NT2/D1 (cell line): ENCODE measurements around the gene ZFYVE1.
"Not testable (repeated sequence)": the region's sequence is repeated elsewhere in the genome, so short reads cannot be mapped to it uniquely, and the experiment has no call there.

ENCODE experiments used
- DNase-seq: peaks from one replicate; pipeline ENCODE4 v3.0.0-alpha.2; 2011; ENCODE audit warnings: low read depth, low spot score
- H3K27me3 ChIP-seq: 2 replicates; pipeline ENCODE4 v1.6.0; 2011; ENCODE audit warnings: mild to moderate bottlenecking; ENCODE audit not compliant: insufficient read length, insufficient read depth
- H3K36me3 ChIP-seq: 2 replicates; pipeline ENCODE4 v1.6.1; 2011; ENCODE audit warnings: mild to moderate bottlenecking, low read length, mixed read lengths; ENCODE audit not compliant: insufficient read depth, insufficient read length
- H3K4me1 ChIP-seq: 2 replicates; pipeline ENCODE4 v1.5.1; 2011; ENCODE audit not compliant: insufficient read depth, insufficient read length
- H3K4me3 ChIP-seq: 2 replicates; pipeline ENCODE4 v1.5.1; 2011; ENCODE audit warnings: low read depth; ENCODE audit not compliant: insufficient read length
- H3K9ac ChIP-seq: 2 replicates; pipeline ENCODE4 v1.6.0; 2011; ENCODE audit warnings: low read depth; ENCODE audit not compliant: insufficient read length
- H3K9me3 ChIP-seq: 2 replicates; pipeline ENCODE4 v1.5.1; 2011; ENCODE audit warnings: mild to moderate bottlenecking, low read length; ENCODE audit not compliant: insufficient read depth
- SUZ12 ChIP-seq: IDR thresholded peaks from 2 replicates; pipeline ENCODE4 v1.6.1; 2011; ENCODE audit not compliant: insufficient read length, insufficient read depth; ENCODE audit errors: extremely low read depth
- YY1 ChIP-seq: IDR thresholded peaks from 2 replicates; pipeline ENCODE4 v1.6.1; 2011; ENCODE audit not compliant: insufficient read length, insufficient read depth
- ZNF274 ChIP-seq: IDR thresholded peaks from 2 replicates; pipeline ENCODE4 v1.6.1; 2011; ENCODE audit warnings: mild to moderate bottlenecking, low read depth, low read length

ZFYVE1 gene

GRCh38 chr14:73014105-73014504 is 12.8 kb downstream of the ZFYVE1 start:
- H3K36me3 ChIP-seq, result peaks cover 2% of the 10 kb centered on the region
- no peaks in the 10 kb centered on the region for H3K9me3 ChIP-seq
- H3K4me3 ChIP-seq, result no peak overlapping the region
- no peak for DNase-seq
- H3K4me1 ChIP-seq, result no peaks in the 10 kb centered on the region
- no peak for TF ChIP-seq ZNF274
- TF ChIP-seq YY1, result no peak
- TF ChIP-seq SUZ12, result no peak
- H3K27me3 ChIP-seq, result no peaks in the 10 kb centered on the region
- no peak overlapping the region for H3K9ac ChIP-seq

- not testable (repeated sequence) for DNase-seq, H3K36me3 ChIP-seq, H3K9ac ChIP-seq, H3K4me1 ChIP-seq, H3K4me3 ChIP-seq, H3K27me3 ChIP-seq, H3K9me3 ChIP-seq
Measured at GRCh38 chr14:73011189-73011588, 15.7 kb downstream of the ZFYVE1 start.

GRCh38 chr14:73008501-73008900 is 18.4 kb downstream of the ZFYVE1 start:
- Histone ChIP-seq H3K4me1 (no peaks in the 10 kb centered on the region), H3K36me3 (peaks cover 8% of the 10 kb centered on the region), H3K27me3 (no peaks in the 10 kb centered on the region), H3K9me3 (no peaks in the 10 kb centered on the region), H3K9ac (no peak overlapping the region), H3K4me3 (no peak overlapping the region)
- DNase-seq, result no peak
- TF ChIP-seq ZNF274 (no peak), SUZ12 (no peak), YY1 (no peak)

GRCh38 chr14:73007835-73008234 is 19.1 kb downstream of the ZFYVE1 start:
- TF ChIP-seq ZNF274 (no peak), YY1 (no peak), SUZ12 (no peak)
- H3K9me3 ChIP-seq, result no peaks in the 10 kb centered on the region
- no peak overlapping the region for H3K9ac ChIP-seq
- H3K36me3 ChIP-seq, result peaks cover 10% of the 10 kb centered on the region
- H3K4me3 ChIP-seq, result no peak overlapping the region
- H3K27me3 ChIP-seq, result no peaks in the 10 kb centered on the region
- H3K4me1 ChIP-seq, result no peaks in the 10 kb centered on the region
- no peak for DNase-seq

- not testable (repeated sequence) for H3K9ac ChIP-seq, H3K36me3 ChIP-seq, H3K9me3 ChIP-seq, H3K4me3 ChIP-seq, H3K27me3 ChIP-seq, H3K4me1 ChIP-seq, DNase-seq
Measured at GRCh38 chr14:73004641-73005040, 22.3 kb downstream of the ZFYVE1 start.

- no peaks in the 10 kb centered on the region for H3K4me1 ChIP-seq
- TF ChIP-seq ZNF274, result no peak
- no peak for TF ChIP-seq YY1
- TF ChIP-seq SUZ12, result no peak
- DNase-seq, result no peak
- no peak overlapping the region for H3K9ac ChIP-seq
- no peak overlapping the region for H3K4me3 ChIP-seq
- H3K36me3 ChIP-seq, result peaks cover 8% of the 10 kb centered on the region
- H3K9me3 ChIP-seq, result no peaks in the 10 kb centered on the region
- H3K27me3 ChIP-seq, result no peaks in the 10 kb centered on the region
Measured at GRCh38 chr14:73003681-73004080, 23.2 kb downstream of the ZFYVE1 start.

- H3K27me3 ChIP-seq, result no peaks in the 10 kb centered on the region
- H3K9ac ChIP-seq, result no peak overlapping the region
- no peak for DNase-seq
- H3K4me1 ChIP-seq, result no peaks in the 10 kb centered on the region
- peaks cover 26% of the 10 kb centered on the region for H3K36me3 ChIP-seq
- H3K4me3 ChIP-seq, result no peak overlapping the region
- no peak for TF ChIP-seq YY1
- TF ChIP-seq SUZ12, result no peak
- TF ChIP-seq ZNF274, result no peak
- H3K9me3 ChIP-seq, result no peaks in the 10 kb centered on the region
Measured at GRCh38 chr14:73000073-73000472, 26.8 kb downstream of the ZFYVE1 start.

GRCh38 chr14:72999316-72999715 is 27.6 kb downstream of the ZFYVE1 start:
- no peaks in the 10 kb centered on the region for H3K4me1 ChIP-seq
- H3K36me3 ChIP-seq, result peaks cover 26% of the 10 kb centered on the region
- no peaks in the 10 kb centered on the region for H3K27me3 ChIP-seq
- DNase-seq, result no peak
- no peak for TF ChIP-seq SUZ12
- TF ChIP-seq YY1, result no peak
- TF ChIP-seq ZNF274, result no peak
- no peak overlapping the region for H3K4me3 ChIP-seq
- no peaks in the 10 kb centered on the region for H3K9me3 ChIP-seq
- no peak overlapping the region for H3K9ac ChIP-seq
